Ureter (tissue), 1 donor: Measurements from ENCODE around the gene PLXDC1. TPM values are rescaled to one million over a fixed set of nuclear protein-coding genes. Genes with fewer than 3 reads are reported as not detected.

Experiments used
- DNase-seq: peaks from one replicate; pipeline ENCODE4 v3.0.0-alpha.2; 2020; ENCODE audit warnings: low spot score
- total RNA-seq: library from RNA; stranded (reverse); gene quantifications from one replicate; pipeline ENCODE4 v1.2.4, GENCODE V29; 2023
- donor health status: DM: yes; HTN: yes; CAD: no.

PLXDC1 gene
- total RNA-seq, 1 donor from 2014 or later: 13.0 TPM

DNA sequence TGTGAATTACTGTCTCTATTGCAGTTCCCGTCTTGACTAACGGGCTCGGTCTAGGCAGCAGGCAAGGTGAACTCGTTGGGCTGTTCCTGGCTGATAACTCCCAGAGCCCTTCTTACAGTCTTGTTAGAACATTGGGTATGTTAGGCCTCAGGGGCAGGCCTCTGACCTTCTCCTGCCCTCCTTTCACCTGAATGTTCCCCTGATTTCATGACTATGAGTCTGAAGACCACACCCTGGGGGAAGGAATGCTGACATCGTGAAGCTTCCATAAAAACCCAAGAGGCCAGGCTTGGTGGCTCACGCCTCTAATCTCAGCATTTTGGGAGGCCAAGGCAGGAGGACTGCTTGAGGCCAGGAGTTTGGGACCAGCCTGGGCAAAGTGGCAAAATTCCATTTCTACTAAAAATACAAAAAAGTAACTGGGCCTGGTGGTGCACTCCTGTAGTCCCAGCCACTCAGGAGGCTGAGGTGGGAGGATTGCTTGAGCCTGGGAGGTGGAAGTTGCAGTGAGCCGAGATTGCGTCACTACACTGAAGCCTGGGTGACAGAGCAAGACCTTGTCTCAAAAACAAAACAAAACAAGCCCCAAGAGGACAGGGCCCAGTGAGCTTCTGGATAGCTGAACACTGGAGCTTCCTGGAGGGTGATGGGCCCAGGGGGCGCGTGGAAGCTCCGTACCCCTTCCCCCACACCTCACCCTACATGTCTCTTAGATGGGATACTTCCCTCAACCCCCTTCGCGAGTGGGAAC is 136.5 kb downstream of the PLXDC1 start:
- DNase-seq: no peak

GRCh38 chr17:39014044-39014794 is 137.2 kb downstream of the PLXDC1 start:
- DNase-seq: no peak

Other genes with a start within 250 kb of the PLXDC1 start
- not detected for gene FBXO47, start 184.2 kb downstream of the PLXDC1 start, total RNA-seq
- gene ARL5C, start 14.5 kb upstream of the PLXDC1 start, total RNA-seq: not detected
- gene CACNB1, start 46.0 kb upstream of the PLXDC1 start, total RNA-seq: 19.1 TPM
- gene RPL19, start 48.6 kb upstream of the PLXDC1 start, total RNA-seq: 2,156 TPM
- gene STAC2, start 74.3 kb upstream of the PLXDC1 start, total RNA-seq: 1.6 TPM
- gene FBXL20, start 250.0 kb upstream of the PLXDC1 start, total RNA-seq: 19.4 TPM